Vagina (tissue), 2 donors: ENCODE measurements around the gene KANSL3. TPM values are rescaled to one million over a fixed set of nuclear protein-coding genes. Genes with fewer than 3 reads are reported as not detected.
"Not testable (repeated sequence)": the region's sequence is repeated elsewhere in the genome, so short reads cannot be mapped to it uniquely, and the experiment has no call there.

Experiments used
- DNase-seq, 2 donors: peaks; one replicate each; pipeline ENCODE4 v3.0.0-alpha.2; 2017; ENCODE audit errors: extremely low spot score in 2 of 2
- H3K27ac ChIP-seq: fragments of 200-600 bp; sonication (generic); one replicate; pipeline ENCODE4 v1.5.1; 2019
- H3K27me3 ChIP-seq: fragments of 200-600 bp; sonication (generic); one replicate; pipeline ENCODE4 v1.5.1; 2019
- H3K36me3 ChIP-seq, 2 donors: fragments of 200-600 bp; sonication (generic); one replicate each; pipeline ENCODE4 v1.5.1; 2017 to 2019
- H3K4me1 ChIP-seq: fragments of 200-600 bp; sonication (generic); one replicate; pipeline ENCODE4 v1.5.1; 2019
- H3K4me3 ChIP-seq, 2 donors: fragments of 200-600 bp; sonication (generic); 1 replicate in 1 of 2; 2 replicates in 1 of 2; pipeline ENCODE4 v1.5.1; 2016 to 2019
- H3K9me3 ChIP-seq: fragments of 200-600 bp; sonication (generic); one replicate; pipeline ENCODE4 v1.5.1; 2019
- POLR2A ChIP-seq, 2 donors: fragments of 450-650 bp; IDR thresholded peaks; one replicate each; pipeline ENCODE4 v1.6.1; 2017; ENCODE audit warnings: antibody characterized with exemption in 2 of 2, mild to moderate bottlenecking in 2 of 2, moderate library complexity in 2 of 2
- POLR2AphosphoS5 ChIP-seq, 2 donors: sonication (generic); formaldehyde crosslinking; IDR thresholded peaks; one replicate each; pipeline ENCODE4 v1.9.0; 2017; ENCODE audit warnings: antibody characterized with exemption in 2 of 2, mild to moderate bottlenecking in 2 of 2, low read depth in 1 of 2; ENCODE audit not compliant: insufficient read depth in 1 of 2
- intact Hi-C: fragments of 100-400 bp; cut with DNase I; formaldehyde crosslinking; loops from one replicate; pipeline ENCODE4 v1.15.1; 2023
- total RNA-seq: library from RNA; depleted of rRNA; stranded (reverse); fragments of >200 nt; gene quantifications from one replicate; pipeline ENCODE4 v1.2.3, GENCODE V29; 2016
- TF ChIP-seq, protein P1 (sequence below), 3 experiments: fragments of 450-650 bp in 2 of 3; fragments of 200-600 bp in 1 of 3; sonication (generic) in 1 of 3; IDR thresholded peaks; one replicate each; pipeline ENCODE4 v1.5.1; 2017 to 2019; ENCODE audit warnings: antibody characterized with exemption in 3 of 3, mild to moderate bottlenecking in 2 of 3, moderate library complexity in 2 of 3

The KANSL3 gene
- total RNA-seq, 1 donor from 2014 or later, result 41.7 TPM

DNA sequence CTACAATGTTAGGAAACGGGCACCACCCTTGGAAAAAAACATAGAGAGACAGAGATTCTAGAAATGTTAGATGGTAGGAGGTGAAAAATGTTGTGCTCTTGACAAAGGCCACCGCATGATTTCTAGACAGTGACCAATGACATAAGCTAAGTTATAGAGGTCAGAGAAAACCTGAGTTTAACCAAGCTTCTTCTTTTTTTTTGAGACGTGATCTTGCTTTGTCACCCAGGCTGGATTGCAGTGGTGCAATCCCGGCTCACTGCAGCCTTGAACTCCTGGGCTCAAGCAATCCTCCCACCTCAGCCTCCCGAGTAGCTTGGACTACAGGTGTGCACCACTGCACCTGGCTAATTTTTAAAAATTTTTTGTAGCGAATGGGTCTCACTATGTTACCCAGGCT lies 17.4 kb upstream of the KANSL3 start:
- Histone ChIP-seq H3K4me3 (no peak overlapping the region), H3K36me3 (no peaks in the 10 kb centered on the region), H3K27me3 (no peaks in the 10 kb centered on the region), H3K4me1 (no peaks in the 10 kb centered on the region), H3K27ac (no peak overlapping the region), H3K9me3 (no peaks in the 10 kb centered on the region)
- TF ChIP-seq, protein P1, sequence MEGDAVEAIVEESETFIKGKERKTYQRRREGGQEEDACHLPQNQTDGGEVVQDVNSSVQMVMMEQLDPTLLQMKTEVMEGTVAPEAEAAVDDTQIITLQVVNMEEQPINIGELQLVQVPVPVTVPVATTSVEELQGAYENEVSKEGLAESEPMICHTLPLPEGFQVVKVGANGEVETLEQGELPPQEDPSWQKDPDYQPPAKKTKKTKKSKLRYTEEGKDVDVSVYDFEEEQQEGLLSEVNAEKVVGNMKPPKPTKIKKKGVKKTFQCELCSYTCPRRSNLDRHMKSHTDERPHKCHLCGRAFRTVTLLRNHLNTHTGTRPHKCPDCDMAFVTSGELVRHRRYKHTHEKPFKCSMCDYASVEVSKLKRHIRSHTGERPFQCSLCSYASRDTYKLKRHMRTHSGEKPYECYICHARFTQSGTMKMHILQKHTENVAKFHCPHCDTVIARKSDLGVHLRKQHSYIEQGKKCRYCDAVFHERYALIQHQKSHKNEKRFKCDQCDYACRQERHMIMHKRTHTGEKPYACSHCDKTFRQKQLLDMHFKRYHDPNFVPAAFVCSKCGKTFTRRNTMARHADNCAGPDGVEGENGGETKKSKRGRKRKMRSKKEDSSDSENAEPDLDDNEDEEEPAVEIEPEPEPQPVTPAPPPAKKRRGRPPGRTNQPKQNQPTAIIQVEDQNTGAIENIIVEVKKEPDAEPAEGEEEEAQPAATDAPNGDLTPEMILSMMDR (IDR thresholded peaks at IDR 0.05), result no peak
- TF ChIP-seq POLR2A (IDR thresholded peaks at IDR 0.05), result no peak
- TF ChIP-seq POLR2AphosphoS5 (IDR thresholded peaks at IDR 0.05; ENCODE audit: insufficient read depth in 1 of 2, low read depth in 1 of 2), result no peak
- no peak for DNase-seq
- intact Hi-C loops, result no loop called here

DNA sequence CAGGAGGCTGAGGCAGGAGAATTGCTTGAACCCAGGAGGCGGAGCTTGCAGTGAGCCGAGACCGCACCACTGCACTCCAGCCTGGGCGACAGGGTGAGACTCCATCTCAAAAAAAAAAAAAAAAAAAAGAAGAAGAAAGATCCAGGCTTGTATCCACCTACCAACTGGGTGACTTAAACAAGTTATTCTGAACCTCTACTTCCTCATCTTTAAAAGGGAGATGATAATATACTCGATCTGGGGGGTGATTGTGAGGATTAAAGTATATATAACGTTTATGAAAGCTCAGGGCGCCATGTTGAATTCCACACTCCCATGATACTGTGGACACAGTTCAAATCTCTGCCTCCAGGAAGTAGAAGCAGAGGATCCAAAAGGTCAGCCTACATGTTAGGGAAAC lies 16.7 kb upstream of the KANSL3 start:
- DNase-seq, H3K36me3 ChIP-seq, H3K27ac ChIP-seq, H3K4me3 ChIP-seq, H3K27me3 ChIP-seq, H3K9me3 ChIP-seq, intact Hi-C loops, H3K4me1 ChIP-seq: not testable (repeated sequence)

DNA sequence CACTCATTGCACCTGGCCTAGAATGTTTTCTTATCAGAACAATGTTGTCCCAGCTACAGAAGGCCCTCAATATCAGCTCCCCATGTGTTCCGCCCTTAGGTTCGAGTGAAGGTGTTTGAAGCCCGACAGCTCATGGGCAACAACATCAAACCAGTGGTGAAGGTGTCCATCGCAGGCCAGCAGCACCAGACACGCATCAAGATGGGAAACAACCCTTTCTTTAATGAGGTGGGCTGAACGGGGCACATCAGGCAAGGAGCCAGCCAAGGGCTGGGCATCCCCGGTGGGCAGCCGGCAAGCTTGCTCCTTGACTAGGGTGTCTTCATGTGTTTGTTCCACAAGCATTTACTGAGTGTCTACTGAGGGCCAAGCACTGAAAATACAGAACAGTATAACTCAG lies 13.7 kb upstream of the KANSL3 start:
- no peaks in the 10 kb centered on the region for H3K36me3 ChIP-seq

DNA sequence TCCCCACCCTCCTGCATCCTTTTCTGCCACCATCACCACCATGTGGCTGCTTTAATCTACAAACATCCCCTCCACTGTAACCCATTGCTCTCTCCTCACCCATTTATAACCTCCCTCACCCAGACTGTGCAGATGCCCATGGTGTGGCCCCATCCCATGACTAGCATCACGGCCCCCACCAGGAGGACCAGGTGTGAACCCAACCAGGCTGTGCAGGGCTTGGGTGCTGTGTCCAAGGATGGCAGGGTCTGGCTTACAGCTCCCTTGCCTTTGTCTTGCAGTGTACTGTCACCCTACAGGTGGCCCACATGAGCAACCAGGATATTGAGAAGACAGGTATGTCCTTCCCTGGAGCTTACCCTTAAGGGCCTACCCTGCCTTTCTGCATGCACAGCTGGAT lies 11.2 kb upstream of the KANSL3 start:
- Histone ChIP-seq H3K4me1 (no peaks in the 10 kb centered on the region), H3K9me3 (no peaks in the 10 kb centered on the region), H3K4me3 (no peak overlapping the region), H3K27ac (no peak overlapping the region), H3K27me3 (no peaks in the 10 kb centered on the region), H3K36me3 (no peaks in the 10 kb centered on the region)
- no peak for DNase-seq
- TF ChIP-seq POLR2A (IDR thresholded peaks at IDR 0.05) (no peak), POLR2AphosphoS5 (IDR thresholded peaks at IDR 0.05; ENCODE audit: insufficient read depth in 1 of 2, low read depth in 1 of 2) (no peak)
- TF ChIP-seq, protein P1 (IDR thresholded peaks at IDR 0.05), result no peak
- intact Hi-C loops, result no loop called here

More for the DNA sequence above, 13.7 kb upstream of the KANSL3 start:
- TF ChIP-seq POLR2AphosphoS5 (IDR thresholded peaks at IDR 0.05; ENCODE audit: insufficient read depth in 1 of 2, low read depth in 1 of 2), result no peak
- TF ChIP-seq, protein P1 (IDR thresholded peaks at IDR 0.05), result no peak
- no peak for TF ChIP-seq POLR2A (IDR thresholded peaks at IDR 0.05)
- intact Hi-C loops, result no loop called here
- no peaks in the 10 kb centered on the region for H3K9me3 ChIP-seq
- no peaks in the 10 kb centered on the region for H3K4me1 ChIP-seq
- no peaks in the 10 kb centered on the region for H3K27me3 ChIP-seq
- no peak overlapping the region for H3K4me3 ChIP-seq
- H3K27ac ChIP-seq, result no peak overlapping the region
- no peak for DNase-seq

DNA sequence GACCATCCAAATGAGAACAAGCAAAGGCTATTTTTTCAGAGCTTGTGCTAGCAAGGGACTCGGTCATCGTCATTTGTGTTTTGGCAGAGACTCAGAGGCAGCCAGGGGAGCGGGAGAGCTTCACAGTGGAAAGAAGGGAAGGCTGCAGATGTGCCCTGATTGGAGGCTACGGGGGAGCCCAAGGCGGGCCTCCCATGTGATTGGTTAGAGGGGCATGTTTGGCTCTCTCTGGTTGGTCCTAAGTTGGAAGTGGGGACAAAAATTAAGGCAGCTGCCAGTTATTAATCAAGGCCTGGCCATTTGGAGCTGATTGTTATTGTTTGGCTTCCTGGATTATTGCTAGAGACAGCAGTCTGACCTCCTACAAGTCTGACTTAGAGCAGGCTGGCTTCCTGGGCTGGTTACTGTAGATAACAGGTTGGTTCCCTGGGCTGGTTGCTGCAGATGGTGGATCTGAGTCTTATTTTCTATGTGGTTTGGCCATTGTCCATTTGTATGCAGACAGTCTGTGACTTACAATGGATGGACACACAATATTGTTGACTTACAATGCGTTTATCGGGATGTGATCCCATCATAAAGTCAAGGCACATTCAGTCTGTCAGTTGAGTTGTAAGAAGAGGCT lies 10.3 kb upstream of the KANSL3 start:
- intact Hi-C loops, result no loop called here
- TF ChIP-seq POLR2AphosphoS5 (IDR thresholded peaks at IDR 0.05; ENCODE audit: insufficient read depth in 1 of 2, low read depth in 1 of 2) (no peak), POLR2A (IDR thresholded peaks at IDR 0.05) (no peak)
- TF ChIP-seq, protein P1 (IDR thresholded peaks at IDR 0.05), result no peak
- no peaks in the 10 kb centered on the region for H3K27me3 ChIP-seq
- H3K9me3 ChIP-seq, result no peaks in the 10 kb centered on the region
- no peaks in the 10 kb centered on the region for H3K4me1 ChIP-seq
- no peak overlapping the region for H3K27ac ChIP-seq
- no peak overlapping the region for H3K4me3 ChIP-seq
- no peaks in the 10 kb centered on the region for H3K36me3 ChIP-seq
- no peak for DNase-seq
